Lower leg skin (tissue), 3 donors: ENCODE measurements around the gene LRRC8B.

Experiments
- CTCF ChIP-seq, 3 donors: fragments of 450-650 bp; IDR thresholded peaks; one replicate each; pipeline ENCODE4 v1.5.1; 2016; ENCODE audit warnings: antibody characterized with exemption in 3 of 3, mild to moderate bottlenecking in 3 of 3, moderate library complexity in 2 of 3
- POLR2A ChIP-seq, 2 donors: fragments of 450-650 bp; IDR thresholded peaks; one replicate each; pipeline ENCODE4 v1.6.1; 2016 to 2017; ENCODE audit warnings: antibody characterized with exemption in 2 of 2, mild to moderate bottlenecking in 1 of 2, moderate library complexity in 1 of 2

DNA sequence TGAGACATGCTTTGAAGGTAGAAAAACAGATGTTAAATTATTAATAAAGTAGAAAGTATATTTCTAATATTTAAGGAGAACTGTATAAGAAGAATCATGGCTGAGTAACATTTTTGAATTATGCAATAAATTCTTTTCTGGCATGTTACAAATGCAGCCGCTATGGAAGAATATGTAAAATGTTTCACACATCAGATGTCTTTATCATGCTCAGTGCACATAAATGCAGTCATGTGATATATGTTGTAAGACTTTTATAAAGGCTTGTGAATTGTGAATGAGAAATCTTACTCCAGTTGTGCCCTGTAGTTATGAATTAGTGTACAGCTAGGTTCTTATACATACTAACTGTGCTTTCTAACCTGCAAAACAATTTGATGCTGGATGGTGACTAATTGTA, 53.5 kb downstream of the LRRC8B start:
- TF ChIP-seq CTCF (IDR thresholded peaks at IDR 0.05): no peak
- TF ChIP-seq POLR2A (IDR thresholded peaks at IDR 0.05): no peak
